ENCODE results near the gene SCGB3A1. TPM values are rescaled to one million over a fixed set of nuclear protein-coding genes. Genes with fewer than 3 reads are reported as not detected.

Gene SCGB3A1
- total RNA-seq, 1 experiment from 2014 or later: not detected

- no peaks in the 10 kb centered on the region for H3K36me3 Mint-ChIP-seq
- H3K27me3 Mint-ChIP-seq (ENCODE audit: low read depth): peaks cover 48% of the 10 kb centered on the region
- peak overlapping the region; percentile 67 for H3K4me3 Mint-ChIP-seq
- CTCF ChIA-PET: interaction anchor here (1.1 to 1.6 kb wide), 3 partner anchors 13 to 27 kb away, joined by 3 to 4 read pairs (median 4); no protein-coding TSS in a partner anchor
- H3K27ac Mint-ChIP-seq: no peak overlapping the region
- TF ChIP-seq ZNF425 (CRISPR knock-in tag; conservative IDR thresholded peaks at IDR 0.05): no peak
- no peak for TF ChIP-seq SP1 (CRISPR knock-in tag; conservative IDR thresholded peaks at IDR 0.05)
- no peak for TF ChIP-seq GTF2I (CRISPR knock-in tag; conservative IDR thresholded peaks at IDR 0.05)
- no peak for TF ChIP-seq NR3C1 (CRISPR knock-in tag; conservative IDR thresholded peaks at IDR 0.05; ENCODE audit: low read depth)
- no peak for TF ChIP-seq ATF2 (CRISPR knock-in tag; IDR thresholded peaks at IDR 0.05; ENCODE audit: borderline replicate concordance, low read depth)
- TF ChIP-seq, protein P1, sequence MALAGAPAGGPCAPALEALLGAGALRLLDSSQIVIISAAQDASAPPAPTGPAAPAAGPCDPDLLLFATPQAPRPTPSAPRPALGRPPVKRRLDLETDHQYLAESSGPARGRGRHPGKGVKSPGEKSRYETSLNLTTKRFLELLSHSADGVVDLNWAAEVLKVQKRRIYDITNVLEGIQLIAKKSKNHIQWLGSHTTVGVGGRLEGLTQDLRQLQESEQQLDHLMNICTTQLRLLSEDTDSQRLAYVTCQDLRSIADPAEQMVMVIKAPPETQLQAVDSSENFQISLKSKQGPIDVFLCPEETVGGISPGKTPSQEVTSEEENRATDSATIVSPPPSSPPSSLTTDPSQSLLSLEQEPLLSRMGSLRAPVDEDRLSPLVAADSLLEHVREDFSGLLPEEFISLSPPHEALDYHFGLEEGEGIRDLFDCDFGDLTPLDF (CRISPR knock-in tag; IDR thresholded peaks at IDR 0.05): no peak
- TF ChIP-seq, protein P2, sequence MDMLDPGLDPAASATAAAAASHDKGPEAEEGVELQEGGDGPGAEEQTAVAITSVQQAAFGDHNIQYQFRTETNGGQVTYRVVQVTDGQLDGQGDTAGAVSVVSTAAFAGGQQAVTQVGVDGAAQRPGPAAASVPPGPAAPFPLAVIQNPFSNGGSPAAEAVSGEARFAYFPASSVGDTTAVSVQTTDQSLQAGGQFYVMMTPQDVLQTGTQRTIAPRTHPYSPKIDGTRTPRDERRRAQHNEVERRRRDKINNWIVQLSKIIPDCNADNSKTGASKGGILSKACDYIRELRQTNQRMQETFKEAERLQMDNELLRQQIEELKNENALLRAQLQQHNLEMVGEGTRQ (CRISPR knock-in tag; IDR thresholded peaks at IDR 0.05): no peak
- no peak for TF ChIP-seq GABPB1 (CRISPR knock-in tag; IDR thresholded peaks at IDR 0.05)
- TF ChIP-seq ZNF263 (CRISPR knock-in tag; IDR thresholded peaks at IDR 0.05; ENCODE audit: low read depth): no peak
- no peak for TF ChIP-seq OVOL2 (CRISPR knock-in tag; IDR thresholded peaks at IDR 0.05; ENCODE audit: borderline replicate concordance)
- TF ChIP-seq TEAD4 (CRISPR knock-in tag; IDR thresholded peaks at IDR 0.05): no peak
- no peak for TF ChIP-seq KAT7 (CRISPR knock-in tag; IDR thresholded peaks at IDR 0.05; ENCODE audit: borderline replicate concordance)
- no peak for TF ChIP-seq ESRRA (CRISPR knock-in tag; IDR thresholded peaks at IDR 0.05; ENCODE audit: borderline replicate concordance)
- TF ChIP-seq ZNF317 (CRISPR knock-in tag; IDR thresholded peaks at IDR 0.05; ENCODE audit: borderline replicate concordance, low read depth): no peak
- no peak for TF ChIP-seq MXD4 (CRISPR knock-in tag; IDR thresholded peaks at IDR 0.05; ENCODE audit: borderline replicate concordance)
- TF ChIP-seq FOXJ3 (CRISPR knock-in tag; IDR thresholded peaks at IDR 0.05; ENCODE audit: borderline replicate concordance): no peak
- TF ChIP-seq, protein P3, sequence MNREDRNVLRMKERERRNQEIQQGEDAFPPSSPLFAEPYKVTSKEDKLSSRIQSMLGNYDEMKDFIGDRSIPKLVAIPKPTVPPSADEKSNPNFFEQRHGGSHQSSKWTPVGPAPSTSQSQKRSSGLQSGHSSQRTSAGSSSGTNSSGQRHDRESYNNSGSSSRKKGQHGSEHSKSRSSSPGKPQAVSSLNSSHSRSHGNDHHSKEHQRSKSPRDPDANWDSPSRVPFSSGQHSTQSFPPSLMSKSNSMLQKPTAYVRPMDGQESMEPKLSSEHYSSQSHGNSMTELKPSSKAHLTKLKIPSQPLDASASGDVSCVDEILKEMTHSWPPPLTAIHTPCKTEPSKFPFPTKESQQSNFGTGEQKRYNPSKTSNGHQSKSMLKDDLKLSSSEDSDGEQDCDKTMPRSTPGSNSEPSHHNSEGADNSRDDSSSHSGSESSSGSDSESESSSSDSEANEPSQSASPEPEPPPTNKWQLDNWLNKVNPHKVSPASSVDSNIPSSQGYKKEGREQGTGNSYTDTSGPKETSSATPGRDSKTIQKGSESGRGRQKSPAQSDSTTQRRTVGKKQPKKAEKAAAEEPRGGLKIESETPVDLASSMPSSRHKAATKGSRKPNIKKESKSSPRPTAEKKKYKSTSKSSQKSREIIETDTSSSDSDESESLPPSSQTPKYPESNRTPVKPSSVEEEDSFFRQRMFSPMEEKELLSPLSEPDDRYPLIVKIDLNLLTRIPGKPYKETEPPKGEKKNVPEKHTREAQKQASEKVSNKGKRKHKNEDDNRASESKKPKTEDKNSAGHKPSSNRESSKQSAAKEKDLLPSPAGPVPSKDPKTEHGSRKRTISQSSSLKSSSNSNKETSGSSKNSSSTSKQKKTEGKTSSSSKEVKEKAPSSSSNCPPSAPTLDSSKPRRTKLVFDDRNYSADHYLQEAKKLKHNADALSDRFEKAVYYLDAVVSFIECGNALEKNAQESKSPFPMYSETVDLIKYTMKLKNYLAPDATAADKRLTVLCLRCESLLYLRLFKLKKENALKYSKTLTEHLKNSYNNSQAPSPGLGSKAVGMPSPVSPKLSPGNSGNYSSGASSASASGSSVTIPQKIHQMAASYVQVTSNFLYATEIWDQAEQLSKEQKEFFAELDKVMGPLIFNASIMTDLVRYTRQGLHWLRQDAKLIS (CRISPR knock-in tag; IDR thresholded peaks at IDR 0.05; ENCODE audit: borderline replicate concordance): no peak
- no peak for TF ChIP-seq SMAD3 (CRISPR knock-in tag; IDR thresholded peaks at IDR 0.05; ENCODE audit: borderline replicate concordance)
- TF ChIP-seq E2F5 (CRISPR knock-in tag; IDR thresholded peaks at IDR 0.05): no peak
- TF ChIP-seq, protein P4, sequence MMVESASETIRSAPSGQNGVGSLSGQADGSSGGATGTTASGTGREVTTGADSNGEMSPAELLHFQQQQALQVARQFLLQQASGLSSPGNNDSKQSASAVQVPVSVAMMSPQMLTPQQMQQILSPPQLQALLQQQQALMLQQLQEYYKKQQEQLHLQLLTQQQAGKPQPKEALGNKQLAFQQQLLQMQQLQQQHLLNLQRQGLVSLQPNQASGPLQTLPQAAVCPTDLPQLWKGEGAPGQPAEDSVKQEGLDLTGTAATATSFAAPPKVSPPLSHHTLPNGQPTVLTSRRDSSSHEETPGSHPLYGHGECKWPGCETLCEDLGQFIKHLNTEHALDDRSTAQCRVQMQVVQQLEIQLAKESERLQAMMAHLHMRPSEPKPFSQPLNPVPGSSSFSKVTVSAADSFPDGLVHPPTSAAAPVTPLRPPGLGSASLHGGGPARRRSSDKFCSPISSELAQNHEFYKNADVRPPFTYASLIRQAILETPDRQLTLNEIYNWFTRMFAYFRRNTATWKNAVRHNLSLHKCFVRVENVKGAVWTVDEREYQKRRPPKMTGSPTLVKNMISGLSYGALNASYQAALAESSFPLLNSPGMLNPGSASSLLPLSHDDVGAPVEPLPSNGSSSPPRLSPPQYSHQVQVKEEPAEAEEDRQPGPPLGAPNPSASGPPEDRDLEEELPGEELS (CRISPR knock-in tag; IDR thresholded peaks at IDR 0.05): no peak
- no peak for DNase-seq (ENCODE audit: low spot score)
- ATAC-seq: no peak
- H3K4me1 Mint-ChIP-seq: peaks cover 3% of the 10 kb centered on the region
- POLR2A ChIA-PET: interaction anchor here (0.5 to 1.0 kb wide), 2 partner anchors 39 to 101 kb away, joined by 4 to 5 read pairs; no protein-coding TSS in a partner anchor
- H3K9me3 Mint-ChIP-seq: no peaks in the 10 kb centered on the region
Observed at GRCh38 chr5:180592176-180592575, 877 bp upstream of the SCGB3A1 start.

All from WTC11 (cell line).